ENCODE measurements around the gene EMB. TPM values are rescaled to one million over a fixed set of nuclear protein-coding genes. Genes with fewer than 3 reads are reported as not detected.
"Not testable (repeated sequence)": the region's sequence is repeated elsewhere in the genome, so short reads cannot be mapped to it uniquely, and the experiment has no call there.

Gene EMB
- total RNA-seq, result 10 to 100 TPM in 2 of 7 donors, 1 to 10 TPM in 5; 2.7 to 13.7 (median 4.2) TPM
- 1 to 10 TPM; 1.4 to 7.6 TPM for polyA plus RNA-seq
- long read RNA-seq, donor 1, full-length matches to known transcripts, result 3 of 3 reads
- long read RNA-seq, donor 1, partial matches to known transcripts, result 0 of 3 reads
- long read RNA-seq, donor 1, other reads (novel, unspliced or antisense), result 0 of 3 reads
- long read RNA-seq, donor 2, full-length matches to known transcripts, result 2 of 2 reads
- long read RNA-seq, donor 2, partial matches to known transcripts, result 0 of 2 reads
- long read RNA-seq, donor 2, other reads (novel, unspliced or antisense), result 0 of 2 reads
- long read RNA-seq, donor 3, full-length matches to known transcripts, result 3 of 5 reads
- long read RNA-seq, donor 3, partial matches to known transcripts, result 0 of 5 reads
- long read RNA-seq, donor 3, other reads (novel, unspliced or antisense), result 2 of 5 reads

- H3K27ac ChIP-seq, result no peak within 1 kb of the TSS
- 1 to 2% (median 1%) methylated on average over 53 to 80 of the region's 80 CpGs for WGBS, 3 donors
- intact Hi-C loops (cut with DNase I), result no loop called here
Measured at GRCh38 chr5:50440651-50441492, at the start of gene EMB. TSS of gene EMB (minus strand) at chr5:50441288. CDS start at chr5:50441151, 137 bp downstream.

GRCh38 chr5:50489491-50489890, 48.4 kb upstream of the EMB start:
- H3K4me3 ChIP-seq; DNase-seq; intact Hi-C loops (cut with DNase I); H3K4me1 ChIP-seq (ENCODE audit: insufficient read depth); H3K27ac ChIP-seq; H3K9me3 ChIP-seq; H3K27me3 ChIP-seq; H3K36me3 ChIP-seq: not testable (repeated sequence)
- WGBS, 3 donors, result 88 to 93% (median 89%) methylated on average over 10 of the region's 10 CpGs

More at GRCh38 chr5:50440651-50441492, at the start of gene EMB:
- Histone ChIP-seq H3K4me1 (ENCODE audit: insufficient read depth) (no peaks in the 10 kb centered on the region), H3K36me3 (no peaks in the 10 kb centered on the region), H3K27me3 (no peaks in the 10 kb centered on the region), H3K9me3 (no peaks in the 10 kb centered on the region), H3K4me3 (no peak within 1 kb of the TSS)
- DNase-seq, result no peak
- no peak for TF ChIP-seq EP300 (IDR thresholded peaks at IDR 0.05)
- no peak for TF ChIP-seq POLR2A (IDR thresholded peaks at IDR 0.05)
- TF ChIP-seq CTCF (IDR thresholded peaks at IDR 0.05), result no peak

- H3K4me3 ChIP-seq; DNase-seq; H3K36me3 ChIP-seq; H3K9me3 ChIP-seq; H3K27ac ChIP-seq; H3K27me3 ChIP-seq; intact Hi-C loops (cut with DNase I); H3K4me1 ChIP-seq (ENCODE audit: insufficient read depth): not testable (repeated sequence)
- 47 to 54% (median 48%) methylated on average over 2 of the region's 2 CpGs for WGBS, 3 donors
Measured at GRCh38 chr5:50478790-50479189, 37.7 kb upstream of the EMB start.

- Histone ChIP-seq H3K9me3 (no peaks in the 10 kb centered on the region), H3K27ac (no peak overlapping the region), H3K36me3 (no peaks in the 10 kb centered on the region), H3K4me1 (ENCODE audit: insufficient read depth) (no peaks in the 10 kb centered on the region), H3K27me3 (no peaks in the 10 kb centered on the region), H3K4me3 (no peak overlapping the region)
- WGBS, 3 donors, result 31 to 53% (median 34%) methylated on average over 1 of the region's 1 CpG
- no peak for DNase-seq
- intact Hi-C loops (cut with DNase I), result no loop called here
- TF ChIP-seq POLR2A (IDR thresholded peaks at IDR 0.05), result no peak
- no peak for TF ChIP-seq CTCF (IDR thresholded peaks at IDR 0.05)
- no peak for TF ChIP-seq EP300 (IDR thresholded peaks at IDR 0.05)
Measured at GRCh38 chr5:50476549-50476948, 35.5 kb upstream of the EMB start.

- DNase-seq; H3K9me3 ChIP-seq; H3K4me1 ChIP-seq (ENCODE audit: insufficient read depth); H3K27ac ChIP-seq; H3K4me3 ChIP-seq; H3K27me3 ChIP-seq; H3K36me3 ChIP-seq; intact Hi-C loops (cut with DNase I): not testable (repeated sequence)
- WGBS, 3 donors, result 89 to 92% (median 91%) methylated on average over 20 to 23 of the region's 23 CpGs
Measured at GRCh38 chr5:50465015-50465414, 23.9 kb upstream of the EMB start.
